Activated T-cell treated with anti-CD3 and anti-CD28 coated beads, Interleukin-2, amount 50 U/mL, for 72 hours (primary cell): Measurements from ENCODE around the gene NPTXR. TPM values are rescaled to one million over a fixed set of nuclear protein-coding genes. Genes with fewer than 3 reads are reported as not detected.
A peak's percentile ranks its signal among the peaks of the same experiment; 100 is the strongest.

Source experiments
- ATAC-seq, 2 donors: fragments of 150-1000 bp; cut with Tn5 transposase; replicated peaks in 1 of 2; 2 replicates each; pipeline ENCODE4 v1.10.0; 2021; ENCODE audit warnings: moderate library complexity in 2 of 2, mild to moderate bottlenecking in 1 of 2
- DNase-seq, 2 donors: peaks; one replicate each; pipeline ENCODE4 v3.0.0; 2021 to 2022; ENCODE audit warnings: mixed read lengths in 1 of 2
- H3K27ac Mint-ChIP-seq: one replicate; pipeline ENCODE4 v1.8.0; 2022; ENCODE audit warnings: mild to moderate bottlenecking, moderate library complexity, mixed read lengths
- H3K27me3 Mint-ChIP-seq: one replicate; pipeline ENCODE4 v1.8.0; 2022; ENCODE audit warnings: low read depth, mixed read lengths
- H3K36me3 Mint-ChIP-seq, 2 donors: one replicate each; pipeline ENCODE4 v1.8.0; 2022; ENCODE audit warnings: mixed read lengths in 2 of 2, mild to moderate bottlenecking in 1 of 2; ENCODE audit not compliant: insufficient read depth in 2 of 2
- H3K4me1 Mint-ChIP-seq: one replicate; pipeline ENCODE4 v1.8.0; 2022; ENCODE audit warnings: low read depth, mixed read lengths
- H3K4me3 Mint-ChIP-seq, 2 donors: one replicate each; pipeline ENCODE4 v1.8.0; 2022; ENCODE audit warnings: mild to moderate bottlenecking in 2 of 2, mixed read lengths in 2 of 2, moderate library complexity in 2 of 2
- H3K9me3 Mint-ChIP-seq, 2 donors: one replicate each; pipeline ENCODE4 v1.8.0; 2022; ENCODE audit warnings: mixed read lengths in 2 of 2
- total RNA-seq, 2 donors: library from RNA; stranded (reverse); gene quantifications; one replicate each; pipeline ENCODE4 v1.2.3, GENCODE V29; 2022

NPTXR gene
- total RNA-seq, 2 donors from 2014 or later: 6.3 to 6.4 TPM

DNA sequence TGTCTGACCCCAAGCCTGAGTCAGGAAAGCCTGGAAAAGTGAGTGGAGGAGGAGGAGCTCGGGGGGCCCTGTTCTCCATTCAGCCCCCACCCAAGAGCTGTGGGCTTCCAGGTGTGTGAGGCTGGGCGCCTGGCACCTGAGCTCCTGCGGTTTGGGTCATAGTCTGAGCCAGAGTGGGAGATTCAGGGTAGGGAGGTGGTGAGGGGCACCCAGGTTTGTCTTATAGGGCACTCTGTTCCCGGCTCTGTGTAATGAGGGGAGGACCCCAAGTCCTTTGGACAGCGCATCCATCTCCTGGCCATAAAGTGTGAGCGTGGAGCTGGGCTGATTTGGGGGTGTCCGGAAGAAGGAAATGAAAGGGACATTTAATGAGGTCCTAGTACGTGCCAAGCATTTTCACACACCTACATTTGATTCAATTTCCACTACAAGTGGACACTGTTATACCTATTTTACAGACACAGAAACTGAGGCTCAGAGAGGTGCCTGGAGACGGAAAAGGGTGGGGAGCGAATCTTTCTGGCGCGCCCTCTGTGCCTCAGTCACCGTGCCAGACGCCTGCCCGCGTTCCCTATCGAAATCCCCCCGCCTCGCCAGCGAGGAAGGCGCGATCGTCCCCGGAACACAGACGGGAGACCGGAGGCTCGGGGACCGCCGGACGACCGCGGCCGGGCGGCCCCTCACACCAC, 1.2 kb downstream of the NPTXR start:
- H3K36me3 Mint-ChIP-seq: no peaks in the 10 kb centered on the region
- peak overlapping the region; percentile 81 to 87 for H3K4me3 Mint-ChIP-seq
- ATAC-seq (no peak), DNase-seq (no peak)
- peaks cover 39% of the 10 kb centered on the region for H3K27me3 Mint-ChIP-seq
- H3K9me3 Mint-ChIP-seq: no peaks in the 10 kb centered on the region
- peaks cover 11% of the 10 kb centered on the region for H3K4me1 Mint-ChIP-seq
- H3K27ac Mint-ChIP-seq: peak overlapping the region; percentile 58

DNA sequence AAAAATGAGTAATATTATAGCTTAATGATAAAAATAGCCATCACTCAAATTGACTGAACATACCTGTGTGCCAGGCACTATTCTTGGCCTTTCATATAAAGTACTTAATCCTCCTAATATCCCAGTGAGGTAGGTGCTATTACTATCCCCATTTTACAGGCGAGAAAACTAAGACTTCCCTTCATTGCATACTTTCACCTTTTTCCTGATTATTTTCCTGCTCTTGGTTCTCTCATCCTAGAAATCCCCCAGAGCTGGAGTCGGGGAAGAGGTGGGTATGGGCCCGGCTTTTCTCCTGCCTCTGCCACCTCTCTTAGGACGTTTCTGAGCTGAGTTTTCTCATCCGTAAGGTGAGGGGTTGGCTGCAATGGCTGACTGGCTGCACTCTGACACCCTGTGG, 2.2 kb downstream of the NPTXR start:
- Mint-ChIP-seq H3K36me3 (no peaks in the 10 kb centered on the region), H3K4me3 (peak overlapping the region in 1 of 2 donors; percentile 87), H3K4me1 (peaks cover 15% of the 10 kb centered on the region), H3K27me3 (peaks cover 39% of the 10 kb centered on the region), H3K9me3 (no peaks in the 10 kb centered on the region), H3K27ac (no peak overlapping the region)
- DNase-seq: no peak
- ATAC-seq: no peak

DNA sequence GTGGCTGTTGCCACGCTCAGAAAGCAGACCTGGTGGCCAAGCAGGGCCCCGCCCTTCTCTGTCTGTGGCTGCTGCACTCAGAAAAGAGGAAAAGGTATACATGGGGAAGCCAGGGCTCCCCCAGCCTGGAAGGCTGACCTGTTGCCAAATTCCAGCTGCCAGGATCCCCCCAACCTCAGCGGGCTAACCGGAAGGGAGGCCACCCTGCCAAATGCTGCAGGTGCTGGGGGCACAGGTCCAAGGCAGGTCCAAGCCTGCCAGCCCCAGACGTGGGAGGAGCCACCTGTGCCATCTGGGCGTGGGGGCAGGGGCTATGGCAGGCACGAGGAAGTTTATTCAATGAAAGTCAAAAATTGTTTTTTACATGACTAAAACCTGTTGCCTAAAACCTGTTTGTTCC, 2.6 kb downstream of the NPTXR start:
- Mint-ChIP-seq H3K4me3 (no peak overlapping the region), H3K27ac (no peak overlapping the region), H3K27me3 (peaks cover 39% of the 10 kb centered on the region), H3K4me1 (peaks cover 15% of the 10 kb centered on the region), H3K36me3 (no peaks in the 10 kb centered on the region), H3K9me3 (no peaks in the 10 kb centered on the region)
- ATAC-seq: no peak
- DNase-seq: no peak

DNA sequence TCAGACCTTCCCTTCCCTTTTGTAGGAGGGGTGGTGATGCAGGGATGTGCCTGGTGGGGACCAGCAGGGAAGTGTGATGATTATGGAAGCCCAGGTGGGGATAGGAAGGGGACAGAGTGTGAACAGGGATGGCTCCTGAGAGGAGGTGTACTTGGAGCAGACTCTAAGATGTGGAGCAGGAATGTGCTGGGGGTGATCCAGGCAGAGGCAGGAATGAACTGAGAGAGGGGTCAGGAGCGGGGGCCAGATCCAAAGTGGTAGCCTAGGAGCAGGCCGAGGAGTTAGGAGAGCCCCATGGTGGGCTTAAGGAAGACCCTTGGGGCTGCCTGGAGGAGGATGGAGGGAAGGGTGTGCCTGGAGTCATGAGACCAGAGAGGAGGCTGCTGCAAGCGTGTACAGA, 3.7 kb downstream of the NPTXR start:
- ATAC-seq (no peak), DNase-seq (no peak)
- Mint-ChIP-seq H3K36me3 (no peaks in the 10 kb centered on the region), H3K9me3 (no peaks in the 10 kb centered on the region), H3K27me3 (peaks cover 32% of the 10 kb centered on the region), H3K4me1 (peaks cover 15% of the 10 kb centered on the region), H3K4me3 (no peak overlapping the region), H3K27ac (no peak overlapping the region)

DNA sequence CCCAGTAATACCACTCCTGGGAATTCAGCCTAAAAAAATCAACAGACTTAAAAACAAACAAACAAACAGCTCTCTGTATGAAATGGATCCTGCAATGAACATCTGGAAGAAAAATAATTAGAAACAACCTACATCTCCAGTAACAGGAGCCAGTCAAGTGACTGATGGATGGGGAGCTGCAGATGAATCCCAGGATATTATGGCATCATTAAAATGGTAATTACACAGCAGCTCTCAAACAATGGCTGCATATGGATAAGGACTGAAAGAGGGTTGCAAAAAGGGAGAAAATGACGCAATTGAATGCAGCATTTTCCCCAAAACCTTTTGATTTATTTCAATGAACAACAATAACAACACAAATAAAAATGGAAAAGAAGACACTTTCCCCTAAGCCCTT, 4.1 kb downstream of the NPTXR start:
- DNase-seq (no peak), ATAC-seq (no peak)
- Mint-ChIP-seq H3K27me3 (peaks cover 29% of the 10 kb centered on the region), H3K9me3 (no peaks in the 10 kb centered on the region), H3K4me3 (no peak overlapping the region), H3K36me3 (no peaks in the 10 kb centered on the region), H3K27ac (no peak overlapping the region), H3K4me1 (peaks cover 15% of the 10 kb centered on the region)

DNA sequence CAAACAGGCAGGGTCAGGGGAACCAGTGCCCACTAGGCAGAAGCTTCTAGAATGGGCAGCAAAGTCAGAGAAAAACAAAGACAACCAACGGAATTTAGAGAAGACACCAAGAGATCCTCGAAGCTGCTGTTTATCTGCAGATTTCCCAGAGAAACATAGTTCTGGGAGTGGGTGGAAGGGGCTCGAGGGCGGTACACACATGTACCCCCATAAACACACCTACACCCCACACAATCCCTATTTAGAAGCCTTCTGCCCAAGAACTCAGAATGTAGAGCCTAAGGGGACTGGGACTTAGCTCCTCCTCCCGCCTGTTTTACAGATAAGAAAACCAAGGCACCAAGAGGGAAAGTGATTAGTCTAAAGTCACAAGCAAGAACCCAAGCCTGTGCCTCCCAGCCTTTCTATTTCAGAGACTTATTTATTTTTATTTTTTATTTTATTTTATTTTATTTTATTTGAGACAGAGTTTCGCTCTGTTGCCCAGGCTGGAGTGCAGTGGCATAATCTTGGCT, 6.4 kb downstream of the NPTXR start:
- Mint-ChIP-seq H3K27me3 (peaks cover 18% of the 10 kb centered on the region), H3K4me3 (no peak overlapping the region), H3K4me1 (peaks cover 11% of the 10 kb centered on the region), H3K27ac (no peak overlapping the region), H3K9me3 (no peaks in the 10 kb centered on the region), H3K36me3 (no peaks in the 10 kb centered on the region)
- ATAC-seq (no peak), DNase-seq (no peak)

DNA sequence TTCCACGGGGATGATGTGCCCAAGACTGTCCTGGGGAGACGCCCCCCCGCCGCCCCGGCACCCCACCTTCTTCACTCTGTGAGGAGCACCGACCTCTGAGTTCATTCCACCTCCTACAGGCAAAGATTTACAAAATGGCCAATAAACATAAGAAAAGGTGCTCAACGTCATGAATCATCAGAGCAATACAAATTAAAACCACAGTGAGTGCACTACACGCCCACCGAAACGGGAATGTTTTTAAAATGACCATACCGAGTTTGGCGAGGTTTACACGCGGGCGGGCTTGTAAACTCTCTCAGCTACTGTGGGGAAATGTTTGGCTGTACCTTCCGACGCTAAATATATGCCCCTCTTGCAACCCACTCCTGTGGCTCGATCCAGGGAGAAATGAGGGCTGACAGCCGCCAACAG, 7.9 kb downstream of the NPTXR start:
- H3K9me3 Mint-ChIP-seq: no peaks in the 10 kb centered on the region
- peaks cover 4% of the 10 kb centered on the region for H3K4me1 Mint-ChIP-seq

DNA sequence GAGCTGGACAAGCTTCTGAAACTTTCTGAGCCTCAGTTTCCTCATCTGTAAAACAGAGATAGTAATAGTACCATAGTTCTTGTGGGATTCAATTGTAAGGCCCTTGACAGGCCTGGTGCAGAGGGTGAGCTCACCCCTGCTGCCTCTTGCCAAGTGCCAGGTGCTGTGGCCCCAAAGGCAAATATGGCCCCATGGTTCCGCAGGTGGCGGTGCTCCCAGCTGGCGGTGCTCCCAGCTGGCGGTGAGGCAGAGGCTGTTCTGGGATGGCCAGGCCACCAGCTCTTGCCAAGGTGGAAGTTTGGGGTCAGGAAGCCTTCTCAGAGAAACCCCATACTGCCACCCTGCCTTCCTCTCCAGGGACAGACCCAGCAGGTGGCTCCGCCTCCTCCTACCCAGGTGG, 8.8 kb downstream of the NPTXR start:
- no peak overlapping the region for H3K27ac Mint-ChIP-seq

More for the DNA sequence above, 7.9 kb downstream of the NPTXR start:
- no peaks in the 10 kb centered on the region for H3K36me3 Mint-ChIP-seq
- DNase-seq: no peak
- H3K4me3 Mint-ChIP-seq: no peak overlapping the region
- no peak for ATAC-seq
- no peak overlapping the region for H3K27ac Mint-ChIP-seq
- H3K27me3 Mint-ChIP-seq: peaks cover 5% of the 10 kb centered on the region

DNA sequence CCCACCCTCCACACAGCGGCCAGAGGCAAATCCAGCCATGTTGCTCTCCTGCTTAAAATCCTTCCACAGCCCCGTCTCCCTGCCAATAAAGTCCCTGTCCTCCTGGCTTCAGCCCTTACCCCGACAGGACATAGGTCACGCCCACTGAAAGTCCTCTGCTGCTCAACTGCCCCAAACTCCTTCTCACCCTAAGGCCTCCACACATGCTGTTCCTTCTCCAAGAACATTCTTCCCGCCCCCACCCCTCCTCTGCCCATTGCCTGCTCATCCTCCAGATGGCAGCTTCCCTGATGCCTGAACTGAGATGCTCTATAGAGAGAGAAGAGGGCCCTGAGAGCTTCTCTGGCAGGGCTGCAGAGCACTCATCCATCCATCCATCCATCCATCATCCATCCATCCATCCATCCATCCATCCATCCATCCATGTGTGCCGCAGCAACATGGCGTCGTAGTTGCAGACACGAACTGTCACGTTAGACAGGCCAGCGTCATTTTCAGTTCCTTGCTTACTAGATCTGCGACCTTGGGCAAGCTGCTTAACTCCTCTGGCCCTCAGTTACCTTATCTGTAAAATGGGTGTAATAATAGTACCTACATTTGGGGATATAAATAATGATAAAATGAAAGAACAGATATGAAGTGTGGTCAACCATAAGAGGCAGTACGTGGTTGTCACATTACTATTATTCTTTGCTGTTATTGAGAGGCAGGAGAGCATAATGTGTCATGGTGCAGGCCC, 9.4 kb downstream of the NPTXR start:
- Mint-ChIP-seq H3K4me1 (peaks cover 4% of the 10 kb centered on the region), H3K27me3 (no peaks in the 10 kb centered on the region), H3K27ac (no peak overlapping the region), H3K9me3 (no peaks in the 10 kb centered on the region), H3K36me3 (no peaks in the 10 kb centered on the region), H3K4me3 (no peak overlapping the region)
- DNase-seq: no peak
- no peak for ATAC-seq

More for the DNA sequence above, 8.8 kb downstream of the NPTXR start:
- Mint-ChIP-seq H3K9me3 (no peaks in the 10 kb centered on the region), H3K4me3 (no peak overlapping the region), H3K36me3 (no peaks in the 10 kb centered on the region), H3K4me1 (peaks cover 4% of the 10 kb centered on the region), H3K27me3 (no peaks in the 10 kb centered on the region)
- ATAC-seq (no peak), DNase-seq (no peak)

DNA sequence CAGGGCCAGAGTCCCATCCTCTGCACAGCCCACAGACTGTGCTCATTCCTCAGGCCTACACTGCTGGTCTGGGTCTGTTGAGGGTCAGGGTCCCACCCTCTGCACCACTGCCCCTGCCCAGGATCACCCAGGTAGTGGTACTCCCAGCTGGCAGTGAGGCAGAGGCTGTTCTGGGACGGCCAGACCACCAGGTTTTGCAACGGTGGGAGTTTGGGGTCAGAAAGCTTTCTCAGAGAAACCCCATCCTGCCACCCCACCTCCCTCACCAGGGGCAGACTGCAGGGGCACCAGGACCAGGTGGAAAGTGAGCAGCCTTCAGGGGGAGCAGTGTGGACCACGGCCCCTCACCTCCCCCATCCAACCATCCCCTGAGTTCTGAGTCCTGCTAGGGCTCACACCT, 10.8 kb downstream of the NPTXR start:
- DNase-seq (no peak), ATAC-seq (no peak)
- peaks cover 4% of the 10 kb centered on the region for H3K4me1 Mint-ChIP-seq
- H3K9me3 Mint-ChIP-seq: no peaks in the 10 kb centered on the region
- no peak overlapping the region for H3K4me3 Mint-ChIP-seq
- H3K36me3 Mint-ChIP-seq: no peaks in the 10 kb centered on the region
- no peaks in the 10 kb centered on the region for H3K27me3 Mint-ChIP-seq
- no peak overlapping the region for H3K27ac Mint-ChIP-seq

DNA sequence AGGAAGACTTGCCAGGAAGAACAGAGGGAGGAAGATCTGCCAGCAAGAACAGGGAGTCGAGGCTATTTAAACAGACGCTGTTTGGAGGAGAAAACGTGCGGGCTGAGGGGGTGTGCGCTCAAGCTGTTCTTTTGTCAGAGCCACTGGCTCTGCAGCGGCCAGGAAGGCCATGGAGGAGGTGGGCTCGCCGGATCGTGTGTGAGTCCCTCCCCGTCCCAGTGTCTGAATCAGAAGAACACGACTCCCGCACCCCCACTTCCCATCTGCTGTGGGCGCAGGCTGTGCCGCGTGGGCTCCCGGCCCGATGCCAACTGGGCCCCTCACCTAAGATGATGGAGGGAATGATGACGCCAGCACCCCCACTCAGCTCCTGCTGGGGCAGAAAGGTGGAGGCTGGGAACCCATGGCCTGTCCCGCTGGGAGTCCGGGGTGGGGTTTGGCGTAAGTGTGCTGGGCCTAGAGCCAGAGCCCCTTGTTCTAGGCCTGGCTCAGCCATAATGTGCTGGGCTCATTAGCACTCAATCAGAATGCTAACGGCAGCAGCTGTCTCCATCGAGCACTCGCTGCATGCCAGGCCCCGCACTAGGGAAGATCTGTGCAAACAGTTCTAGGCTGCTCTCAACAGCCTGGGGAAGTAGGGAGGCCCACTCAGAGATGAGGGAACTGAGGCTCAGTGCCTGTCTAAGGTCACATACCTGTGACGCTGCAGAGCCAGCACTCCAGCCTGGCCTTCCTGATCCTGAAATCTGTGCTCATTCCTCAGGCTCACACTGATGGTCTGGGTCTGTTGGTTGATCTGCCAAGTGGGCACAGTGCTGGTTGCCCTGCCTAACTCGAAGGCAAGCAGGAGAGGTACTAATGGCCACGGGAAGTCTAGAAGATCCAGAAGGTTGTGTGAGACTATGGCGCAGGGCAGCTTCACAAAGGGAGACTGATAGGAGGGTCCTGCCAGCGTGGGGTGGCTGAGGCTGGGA, 11.5 kb downstream of the NPTXR start:
- H3K36me3 Mint-ChIP-seq: no peaks in the 10 kb centered on the region
- DNase-seq (no peak), ATAC-seq (no peak)
- H3K27ac Mint-ChIP-seq: no peak overlapping the region
- H3K4me3 Mint-ChIP-seq: no peak overlapping the region
- no peaks in the 10 kb centered on the region for H3K27me3 Mint-ChIP-seq
- no peaks in the 10 kb centered on the region for H3K9me3 Mint-ChIP-seq
- peaks cover 2% of the 10 kb centered on the region for H3K4me1 Mint-ChIP-seq

DNA sequence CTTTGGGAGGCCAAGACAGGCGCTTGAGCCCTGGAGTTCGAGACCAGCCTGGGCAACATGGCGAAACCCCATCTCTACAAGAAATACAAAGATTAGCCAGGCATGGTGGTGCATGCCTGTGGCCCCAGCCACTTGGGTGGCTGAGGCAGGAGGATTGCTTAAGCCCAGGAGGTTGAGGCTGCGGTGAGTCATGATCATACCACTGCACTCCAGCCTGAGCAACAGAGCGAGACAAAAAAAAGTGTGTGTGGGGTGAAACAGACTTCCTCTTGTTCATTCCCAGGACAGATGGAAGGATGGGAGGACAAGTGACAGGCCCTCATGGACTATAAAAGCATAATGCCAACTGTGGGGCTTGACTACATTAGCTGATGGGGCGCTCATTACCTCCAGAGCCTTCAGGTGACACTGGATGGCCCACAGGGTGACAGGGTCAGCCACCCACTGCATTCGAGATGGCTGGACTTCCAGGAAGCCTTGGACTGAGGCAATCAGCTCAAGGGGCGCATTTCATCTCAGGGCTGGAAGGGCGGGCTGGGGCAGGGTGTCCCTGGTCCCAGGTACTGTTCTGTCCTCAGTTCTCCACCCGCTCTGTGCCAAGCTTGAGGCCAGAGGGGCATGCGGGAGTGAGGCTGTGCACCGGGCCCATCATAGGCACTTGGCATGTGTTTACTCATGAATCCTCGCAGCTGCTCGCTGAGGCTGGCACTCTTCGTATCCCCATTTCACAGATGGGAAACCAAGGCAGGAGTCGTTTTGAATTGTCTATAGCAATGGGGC, 12.5 kb downstream of the NPTXR start:
- H3K4me3 Mint-ChIP-seq: no peak overlapping the region
- H3K4me1 Mint-ChIP-seq: no peaks in the 10 kb centered on the region
- no peaks in the 10 kb centered on the region for H3K27me3 Mint-ChIP-seq
- no peaks in the 10 kb centered on the region for H3K9me3 Mint-ChIP-seq
- ATAC-seq (no peak), DNase-seq (no peak)
- H3K36me3 Mint-ChIP-seq: no peaks in the 10 kb centered on the region
- no peak overlapping the region for H3K27ac Mint-ChIP-seq
